H1 (cell line): ENCODE results near the gene CRADD. TPM values are rescaled to one million over a fixed set of nuclear protein-coding genes. Genes with fewer than 3 reads are reported as not detected.

Source experiments
- CTCF ChIA-PET: fragments of 300-600 bp; sonication (Branson Sonifier 250); formaldehyde crosslinking; loops from one replicate; lab custom pipeline; 2021; ENCODE audit not compliant: partially characterized antibody; lab: Charles Lee
- POLR2A ChIA-PET: fragments of 300-600 bp; sonication (Branson Sonifier 250); formaldehyde crosslinking; loops from one replicate; lab custom pipeline; 2021; ENCODE audit warnings: inconsistent platforms; ENCODE audit not compliant: partially characterized antibody; lab: Charles Lee
- DNase-seq, 2 experiments: peaks; one replicate each; pipeline versions ENCODE4 v3.0.0 to v3.0.0-alpha.2; 2010 to 2022; ENCODE audit warnings: low spot score in 2 of 2, low read depth in 1 of 2, mixed read lengths in 1 of 2
- FAIRE-seq: peaks from 2 replicates; lab custom pipeline; 2011; peaks lifted over from hg19 to GRCh38; lab: Jason Lieb, UNC
- H2AFZ ChIP-seq: 2 replicates; pipeline ENCODE4 v1.8.1; 2012; ENCODE audit warnings: low read length, inconsistent platforms
- H2AK5ac ChIP-seq: 2 replicates; pipeline ENCODE4 v1.6.1; 2013; ENCODE audit warnings: low read depth, low read length
- H2BK120ac ChIP-seq: replicated peaks from 2 replicates; pipeline ENCODE3; 2013; ENCODE audit warnings: low read depth, low read length, inconsistent platforms
- H2BK12ac ChIP-seq: 2 replicates; pipeline ENCODE4 v1.6.1; 2013; ENCODE audit warnings: low read depth, low read length
- H2BK15ac ChIP-seq: 2 replicates; pipeline ENCODE4 v1.6.1; 2013; ENCODE audit warnings: low read length
- H2BK20ac ChIP-seq: 2 replicates; pipeline ENCODE4 v1.6.1; 2013; ENCODE audit warnings: low read length
- H2BK5ac ChIP-seq: 2 replicates; pipeline ENCODE4 v1.6.1; 2013; ENCODE audit warnings: low read depth, low read length
- H3K14ac ChIP-seq: 2 replicates; pipeline ENCODE4 v1.6.1; 2013; ENCODE audit warnings: inconsistent platforms; ENCODE audit not compliant: insufficient read length
- H3K18ac ChIP-seq: 2 replicates; pipeline ENCODE4 v1.6.1; 2013; ENCODE audit warnings: low read length; ENCODE audit errors: extremely low read depth
- H3K23ac ChIP-seq: 2 replicates; pipeline ENCODE4 v1.6.1; 2013; ENCODE audit warnings: inconsistent platforms; ENCODE audit not compliant: insufficient read length
- H3K23me2 ChIP-seq: 2 replicates; pipeline ENCODE4 v1.6.1; 2013; ENCODE audit warnings: low read depth, low read length
- H3K27ac ChIP-seq: 2 replicates; pipeline ENCODE4 v1.6.1; 2011; ENCODE audit warnings: low read depth, low read length, inconsistent platforms
- H3K27me3 ChIP-seq, 4 experiments: replicated peaks in 1 of 4; 1 replicate in 1 of 4; 2 replicates in 3 of 4; pipeline versions ENCODE4 v1.6.1 to v1.8.1; 2011 to 2013; ENCODE audit warnings: low read length in 3 of 4, mild to moderate bottlenecking in 3 of 4, inconsistent platforms in 2 of 4, mixed read lengths in 2 of 4, moderate library complexity in 1 of 4; ENCODE audit not compliant: control insufficient read depth in 3 of 4, insufficient read depth in 3 of 4; ENCODE audit errors: extremely low read depth in 1 of 4
- H3K36me3 ChIP-seq, 4 experiments: 2 replicates each; pipeline versions ENCODE4 v1.6.1 to v1.8.1; 2011 to 2013; ENCODE audit warnings: mild to moderate bottlenecking in 4 of 4, low read length in 3 of 4, moderate library complexity in 2 of 4, control low read depth in 1 of 4, inconsistent platforms in 1 of 4; ENCODE audit not compliant: insufficient read depth in 4 of 4, control insufficient read depth in 2 of 4
- H3K4ac ChIP-seq: replicated peaks from 2 replicates; pipeline ENCODE3; 2013; ENCODE audit warnings: low read length, low read depth, mixed read lengths, inconsistent platforms; ENCODE audit not compliant: insufficient read length
- H3K4me1 ChIP-seq, 4 experiments: replicated peaks in 1 of 4; 1 replicate in 1 of 4; 2 replicates in 3 of 4; pipeline versions ENCODE4 v1.6.1 to v1.8.1; 2011 to 2013; ENCODE audit warnings: low read length in 3 of 4, inconsistent platforms in 2 of 4, mixed read lengths in 1 of 4; ENCODE audit not compliant: insufficient read depth in 4 of 4, control insufficient read depth in 3 of 4
- H3K4me2 ChIP-seq, 2 experiments: 2 replicates each; pipeline versions ENCODE4 v1.6.1 to v1.8.1; 2011 to 2013; ENCODE audit warnings: low read depth in 2 of 2, low read length in 2 of 2, control low read depth in 1 of 2, inconsistent platforms in 1 of 2, mild to moderate bottlenecking in 1 of 2; ENCODE audit not compliant: insufficient read depth in 1 of 2
- H3K4me3 ChIP-seq, 4 experiments: fragments of 200-600, 300-600 bp in 1 of 4; sonication (generic), shearing (Covaris generic), sonication (Bioruptor Twin) in 1 of 4; 2 replicates each; pipeline versions ENCODE4 v1.5.1 to v1.8.1; 2011 to 2016; ENCODE audit warnings: low read length in 4 of 4, low read depth in 3 of 4, control low read depth in 2 of 4, inconsistent platforms in 2 of 4, mild to moderate bottlenecking in 2 of 4, mixed read lengths in 1 of 4, moderate library complexity in 1 of 4; ENCODE audit not compliant: insufficient read depth in 2 of 4; ENCODE audit errors: extremely low read depth in 1 of 4
- H3K56ac ChIP-seq: replicated peaks from 2 replicates; pipeline ENCODE3; 2013; ENCODE audit warnings: low read depth, mild to moderate bottlenecking, mixed read lengths, low read length, inconsistent platforms; ENCODE audit not compliant: insufficient read length
- H3K79me1 ChIP-seq: 2 replicates; pipeline ENCODE4 v1.6.1; 2013; ENCODE audit warnings: low read depth, low read length, control low read depth
- H3K79me2 ChIP-seq, 2 experiments: 2 replicates each; pipeline versions ENCODE4 v1.6.1 to v1.8.1; 2012 to 2013; ENCODE audit warnings: low read length in 2 of 2, mild to moderate bottlenecking in 2 of 2, inconsistent platforms in 1 of 2; ENCODE audit not compliant: insufficient read depth in 2 of 2, control insufficient read depth in 1 of 2
- H3K9ac ChIP-seq, 4 experiments: replicated peaks in 1 of 4; 1 replicate in 1 of 4; 2 replicates in 3 of 4; pipeline versions ENCODE4 v1.6.1 to v1.8.1; 2011 to 2013; ENCODE audit warnings: low read depth in 3 of 4, low read length in 3 of 4, control low read depth in 2 of 4, mild to moderate bottlenecking in 2 of 4, moderate library complexity in 2 of 4, inconsistent platforms in 1 of 4; ENCODE audit errors: extremely low read depth in 1 of 4
- H3K9me3 ChIP-seq, 2 experiments: 2 replicates each; pipeline versions ENCODE4 v1.6.1 to v1.8.1; 2012 to 2013; ENCODE audit warnings: mild to moderate bottlenecking in 2 of 2, moderate library complexity in 2 of 2, control low read depth in 1 of 2, inconsistent platforms in 1 of 2, low read depth in 1 of 2, low read length in 1 of 2, mixed read lengths in 1 of 2; ENCODE audit not compliant: insufficient read depth in 2 of 2
- H4K20me1 ChIP-seq, 2 experiments: replicated peaks in 1 of 2; 2 replicates each; pipeline versions ENCODE3 to v1.8.1; 2011 to 2013; ENCODE audit warnings: inconsistent platforms in 2 of 2, low read length in 2 of 2, mild to moderate bottlenecking in 1 of 2; ENCODE audit not compliant: insufficient read depth in 2 of 2, control insufficient read depth in 1 of 2
- H4K5ac ChIP-seq: 2 replicates; pipeline ENCODE4 v1.6.1; 2013; ENCODE audit warnings: low read length, low read depth, mixed read lengths, inconsistent platforms; ENCODE audit not compliant: insufficient read length
- H4K8ac ChIP-seq: 2 replicates; pipeline ENCODE4 v1.8.0; 2013; ENCODE audit warnings: mild to moderate bottlenecking, moderate library complexity, low read length, inconsistent platforms; ENCODE audit not compliant: insufficient read depth; ENCODE audit errors: extremely low read depth
- H4K91ac ChIP-seq: replicated peaks from 2 replicates; pipeline ENCODE3; 2013; ENCODE audit warnings: low read length, mixed read lengths, inconsistent platforms; ENCODE audit not compliant: insufficient read length
- HDAC2 ChIP-seq, 2 experiments: fragments of 300-600 bp in 1 of 2; sonication (generic) in 1 of 2; IDR thresholded peaks; 2 replicates each; pipeline ENCODE4 v1.6.1; 2011 to 2012; ENCODE audit warnings: low read depth in 2 of 2, low read length in 2 of 2, mild to moderate bottlenecking in 2 of 2, moderate library complexity in 2 of 2, borderline replicate concordance in 1 of 2, inconsistent platforms in 1 of 2
- SIX5 ChIP-seq: IDR thresholded peaks from 2 replicates; pipeline ENCODE4 v1.6.1; 2011; ENCODE audit warnings: mild to moderate bottlenecking, low read depth, low read length
- WGBS, 2 experiments: shearing (Covaris generic) in 1 of 2; methylation state at CpG; one replicate each; pipeline versions ENCODE4 v1.1.6 to v1.1.7; 2013 to 2015; ENCODE audit warnings: low lambda C conversion rate in 2 of 2, mixed read lengths in 2 of 2, inconsistent platforms in 1 of 2, low coverage in 1 of 2, missing lambda C conversion rate in 1 of 2; ENCODE audit not compliant: insufficient replicate concordance in 2 of 2, insufficient coverage in 1 of 2, insufficient read length in 1 of 2; ENCODE audit errors: extremely low coverage in 1 of 2, missing lambda C conversion rate in 1 of 2; 5-methylcytosine and 5-hydroxymethylcytosine counted together
- polyA plus RNA-seq, 7 experiments: library from polyadenylated mRNA; depleted of rRNA in 3 of 7; stranded (reverse) in 5 of 7; unstranded in 2 of 7; fragments of >200 nt in 5 of 7; fragments of 200-250 nt in 2 of 7; gene quantifications; 1 replicate in 5 of 7; 2 replicates in 1 of 7; 4 replicates in 1 of 7; pipeline versions ENCODE4 v1.2.1 to v1.2.3, GENCODE V29; 2011 to 2013; ENCODE audit warnings: missing spikeins in 2 of 7, mixed read lengths in 2 of 7
- total RNA-seq: library from RNA; stranded (reverse); fragmentation: NEBNext Ultra II Directional; extraction: Animal tissue kit (Norgen Biotek cat#: 25700); gene quantifications from 2 replicates; pipeline ENCODE4 v1.2.1, GENCODE V29; 2021

CRADD gene
- total and polyA plus RNA-seq, 2 of the 8 experiments (the other 6 are each of a cell fraction or from before 2014, with no cell fraction given), result 8.1 to 15.4 TPM

DNA sequence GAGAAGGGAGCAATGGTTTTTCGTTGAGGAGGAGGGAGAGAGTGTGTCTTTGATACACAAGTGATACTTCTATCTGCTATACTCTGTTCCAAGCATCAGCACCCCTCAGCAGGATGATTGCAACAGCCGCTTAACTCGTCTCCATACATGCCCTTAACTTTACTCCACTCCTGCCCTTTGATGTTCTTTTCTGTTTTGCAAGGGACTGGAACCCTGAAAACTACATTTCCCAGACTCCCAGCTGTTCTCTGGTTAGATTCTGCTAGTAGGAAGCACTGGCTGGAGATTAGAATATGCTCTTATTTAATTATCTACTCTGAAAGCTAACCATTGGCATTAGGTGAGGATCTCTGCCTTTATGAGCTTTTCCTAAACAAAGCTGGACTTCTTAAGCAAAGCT is 23.5 kb upstream of the CRADD start:
- Histone ChIP-seq H3K4ac (no peak overlapping the region), H2BK20ac (no peak overlapping the region), H3K27ac (no peak overlapping the region), H4K8ac (no peak overlapping the region), H3K56ac (no peak overlapping the region), H3K4me3 (no peak overlapping the region), H2BK5ac (no peak overlapping the region), H3K23ac (no peak overlapping the region), H3K18ac (no peak overlapping the region), H4K5ac (no peak overlapping the region), H3K4me1 (no peaks in the 10 kb centered on the region), H2BK15ac (no peak overlapping the region), H2BK12ac (no peak overlapping the region), H3K4me2 (no peak overlapping the region), H3K36me3 (no peaks in the 10 kb centered on the region), H3K79me2 (no peaks in the 10 kb centered on the region), H3K9ac (no peak overlapping the region), H3K79me1 (no peaks in the 10 kb centered on the region), H2BK120ac (no peak overlapping the region), H3K27me3 (no peaks in the 10 kb centered on the region), H2AFZ (0 out of 2 replicates have a peak overlapping the region, but pooled peaks have one; percentile 2), H4K20me1 (no peaks in the 10 kb centered on the region), H4K91ac (no peak overlapping the region), H2AK5ac (no peak overlapping the region), H3K23me2 (no peaks in the 10 kb centered on the region), H3K9me3 (no peaks in the 10 kb centered on the region), H3K14ac (no peak overlapping the region)
- TF ChIP-seq SIX5, result peak; percentile 38; the same call in 1 of the 2 replicates
- TF ChIP-seq HDAC2 (IDR thresholded peaks at IDR 0.05; ENCODE audit: borderline replicate concordance in 1 of 2, low read depth in 2 of 2, low read length in 2 of 2), result no peak
- CTCF ChIA-PET, result interaction anchor here (1.0 kb wide), 2 partner anchors 79 to 448 kb away, joined by 3 to 4 read pairs; no protein-coding TSS in a partner anchor
- DNase-seq (no peak), FAIRE-seq (no peak)
- POLR2A ChIA-PET, result interaction anchor here (1.0 kb wide), 1 partner anchor 56 kb away, joined by 3 read pairs; no protein-coding TSS in a partner anchor
- 75% methylated on average over 3 of the region's 3 CpGs; no CpG with 5 or more reads in 1 of the 2 experiments for WGBS, 2 experiments
